Breast epithelium (tissue), 4 donors: ENCODE data around the gene NTRK2. TPM values are rescaled to one million over a fixed set of nuclear protein-coding genes. Genes with fewer than 3 reads are reported as not detected.

Experiments used
- DNase-seq, 2 donors: peaks; one replicate each; pipeline ENCODE4 v3.0.0-alpha.2; 2019; ENCODE audit warnings: low spot score in 2 of 2
- H3K27ac ChIP-seq, 2 donors: fragments of 200-600 bp; sonication (generic) in 1 of 2; one replicate each; pipeline ENCODE4 v1.5.1; 2016 to 2019; ENCODE audit warnings: mild to moderate bottlenecking in 1 of 2
- H3K27me3 ChIP-seq, 2 donors: fragments of 200-600 bp; sonication (generic) in 1 of 2; one replicate each; pipeline versions ENCODE4 v1.5.1 to v1.6.0; 2017 to 2019; ENCODE audit warnings: control low read depth in 1 of 2, mild to moderate bottlenecking in 1 of 2
- H3K36me3 ChIP-seq: fragments of 200-600 bp; one replicate; pipeline ENCODE4 v1.5.1; 2019
- H3K4me1 ChIP-seq, 2 donors: fragments of 200-600 bp; sonication (generic); one replicate each; pipeline ENCODE4 v1.5.1; 2016 to 2019; ENCODE audit warnings: control low read depth in 1 of 2
- H3K4me3 ChIP-seq, 3 donors: fragments of 200-600 bp; sonication (generic); 1 replicate in 2 of 3; 2 replicates in 1 of 3; pipeline ENCODE4 v1.5.1; 2016 to 2019; ENCODE audit warnings: mild to moderate bottlenecking in 3 of 3, moderate library complexity in 2 of 3
- H3K9me3 ChIP-seq, 2 donors: fragments of 200-600 bp; sonication (generic) in 1 of 2; one replicate each; pipeline ENCODE4 v1.5.1; 2016 to 2019; ENCODE audit warnings: control low read depth in 1 of 2
- CTCF ChIP-seq, 3 donors: fragments of 450-650 bp; IDR thresholded peaks; one replicate each; pipeline ENCODE4 v1.5.1; 2016 to 2017; ENCODE audit warnings: antibody characterized with exemption in 3 of 3, mild to moderate bottlenecking in 3 of 3, moderate library complexity in 3 of 3
- POLR2A ChIP-seq: fragments of 450-650 bp; IDR thresholded peaks from one replicate; pipeline ENCODE4 v1.6.1; 2016; ENCODE audit warnings: antibody characterized with exemption, mild to moderate bottlenecking, moderate library complexity
- POLR2AphosphoS5 ChIP-seq, 3 donors: sonication (generic); formaldehyde crosslinking; IDR thresholded peaks; one replicate each; pipeline ENCODE4 v1.6.1; 2017; ENCODE audit warnings: antibody characterized with exemption in 3 of 3
- intact Hi-C: fragments of 100-400 bp; cut with DNase I; formaldehyde crosslinking; loops from one replicate; pipeline ENCODE4 v1.15.1; 2023; ENCODE audit warnings: low total_unique reads
- total RNA-seq, 3 donors: library from RNA; depleted of rRNA; stranded (reverse); fragments of >200 nt; gene quantifications; one replicate each; pipeline ENCODE4 v1.1.0, GENCODE V29; 2016

Gene NTRK2
- total RNA-seq, 3 donors from 2014 or later, result 25.9 to 134 (median 112) TPM

GRCh38 chr9:84992381-84992780 lies 322.9 kb downstream of the NTRK2 start:
- H3K4me3 ChIP-seq, result no peak overlapping the region
- DNase-seq, result no peak
- H3K36me3 ChIP-seq, result no peaks in the 10 kb centered on the region
- intact Hi-C loops, result no loop called here
- TF ChIP-seq POLR2AphosphoS5 (IDR thresholded peaks at IDR 0.05), result no peak
- peaks cover 0 to 3% of the 10 kb centered on the region in 2 donors for H3K4me1 ChIP-seq
- no peaks in the 10 kb centered on the region for H3K9me3 ChIP-seq
- H3K27ac ChIP-seq, result peak overlapping the region; percentile 81 to 86
- no peaks in the 10 kb centered on the region for H3K27me3 ChIP-seq

GRCh38 chr9:84993105-84993504 lies 323.6 kb downstream of the NTRK2 start:
- no peak for DNase-seq
- H3K36me3 ChIP-seq, result no peaks in the 10 kb centered on the region
- no peaks in the 10 kb centered on the region for H3K9me3 ChIP-seq
- no peaks in the 10 kb centered on the region for H3K27me3 ChIP-seq
- H3K4me3 ChIP-seq, result no peak overlapping the region
- TF ChIP-seq POLR2AphosphoS5 (IDR thresholded peaks at IDR 0.05) (no peak), POLR2A (no peak), CTCF (IDR thresholded peaks at IDR 0.05) (no peak)
- peaks cover 0 to 3% of the 10 kb centered on the region in 2 donors for H3K4me1 ChIP-seq
- no peak overlapping the region for H3K27ac ChIP-seq
- intact Hi-C loops, result no loop called here

GRCh38 chr9:84996029-84996428 lies 326.5 kb downstream of the NTRK2 start:
- H3K27ac ChIP-seq, result no peak overlapping the region
- intact Hi-C loops, result no loop called here
- no peak for TF ChIP-seq POLR2A
- no peak for TF ChIP-seq CTCF (IDR thresholded peaks at IDR 0.05)
- TF ChIP-seq POLR2AphosphoS5 (IDR thresholded peaks at IDR 0.05), result no peak

GRCh38 chr9:84996716-84997115 lies 327.2 kb downstream of the NTRK2 start:
- H3K27ac ChIP-seq, result no peak overlapping the region
- H3K4me1 ChIP-seq, result peaks cover 0 to under 1% of the 10 kb centered on the region in 2 donors
- no peak overlapping the region for H3K4me3 ChIP-seq
- H3K27me3 ChIP-seq, result no peaks in the 10 kb centered on the region
- TF ChIP-seq CTCF (IDR thresholded peaks at IDR 0.05), result no peak
- TF ChIP-seq POLR2AphosphoS5 (IDR thresholded peaks at IDR 0.05), result no peak
- no peak for TF ChIP-seq POLR2A
- DNase-seq, result no peak
- intact Hi-C loops, result no loop called here
- H3K9me3 ChIP-seq, result peaks cover 4 to 11% of the 10 kb centered on the region in 2 donors
- H3K36me3 ChIP-seq, result no peaks in the 10 kb centered on the region

More at GRCh38 chr9:84996029-84996428, 326.5 kb downstream of the NTRK2 start:
- Histone ChIP-seq H3K36me3 (no peaks in the 10 kb centered on the region), H3K4me1 (peaks cover 0 to 3% of the 10 kb centered on the region in 2 donors), H3K4me3 (no peak overlapping the region), H3K9me3 (peaks cover 4 to 8% of the 10 kb centered on the region in 2 donors), H3K27me3 (no peaks in the 10 kb centered on the region)
- no peak for DNase-seq

GRCh38 chr9:84997472-84997871 lies 327.9 kb downstream of the NTRK2 start:
- Histone ChIP-seq H3K36me3 (no peaks in the 10 kb centered on the region), H3K4me1 (no peaks in the 10 kb centered on the region), H3K27ac (no peak overlapping the region), H3K4me3 (no peak overlapping the region), H3K27me3 (no peaks in the 10 kb centered on the region), H3K9me3 (peaks cover 4 to 11% of the 10 kb centered on the region in 2 donors)
- intact Hi-C loops, result no loop called here
- TF ChIP-seq POLR2AphosphoS5 (IDR thresholded peaks at IDR 0.05) (no peak), CTCF (IDR thresholded peaks at IDR 0.05) (no peak), POLR2A (no peak)
- no peak for DNase-seq

GRCh38 chr9:84998639-84999038 lies 329.1 kb downstream of the NTRK2 start:
- H3K27ac ChIP-seq, result no peak overlapping the region
- no peaks in the 10 kb centered on the region for H3K27me3 ChIP-seq
- intact Hi-C loops, result no loop called here

More at GRCh38 chr9:84998639-84999038, 329.1 kb downstream of the NTRK2 start:
- no peak for DNase-seq
- H3K9me3 ChIP-seq, result peaks cover 4 to 11% of the 10 kb centered on the region in 2 donors
- no peaks in the 10 kb centered on the region for H3K36me3 ChIP-seq
- TF ChIP-seq POLR2A, result no peak
- no peak for TF ChIP-seq POLR2AphosphoS5 (IDR thresholded peaks at IDR 0.05)
- TF ChIP-seq CTCF (IDR thresholded peaks at IDR 0.05), result no peak
- H3K4me1 ChIP-seq, result no peaks in the 10 kb centered on the region
- H3K4me3 ChIP-seq, result no peak overlapping the region
